GM12878 (cell line): Measurements from ENCODE around the gene ZNF878.

Experiments
- EZH2 ChIP-seq: IDR thresholded peaks from 2 replicates; pipeline ENCODE4 v1.6.1; 2012; ENCODE audit warnings: low read depth, mild to moderate bottlenecking, control low read depth, inconsistent platforms, low read length, borderline replicate concordance; ENCODE audit not compliant: control insufficient read depth
- JUND ChIP-seq: IDR thresholded peaks from 2 replicates; pipeline ENCODE4 v1.6.1; 2012; ENCODE audit warnings: low read depth, mild to moderate bottlenecking, low read length, improper control_type of control experiment, moderate library complexity
- NFYA ChIP-seq: IDR thresholded peaks from 2 replicates; pipeline ENCODE4 v1.6.1; 2011; ENCODE audit warnings: low read depth, mild to moderate bottlenecking, low read length, improper control_type of control experiment, borderline replicate concordance
- POLR2A ChIP-seq: IDR thresholded peaks from 2 replicates; pipeline ENCODE4 v1.6.1; 2011; ENCODE audit warnings: low read depth, mild to moderate bottlenecking, low read length
- TF ChIP-seq, protein P1 (sequence below), 3 experiments: IDR thresholded peaks in 2 of 3; conservative IDR thresholded peaks in 1 of 3; 2 replicates each; pipeline ENCODE4 v1.5.1; 2011; ENCODE audit warnings: low read depth in 3 of 3, low read length in 3 of 3, mild to moderate bottlenecking in 3 of 3, control low read depth in 2 of 3, moderate library complexity in 2 of 3, inconsistent platforms in 1 of 3, mixed read lengths in 1 of 3; ENCODE audit not compliant: control insufficient read depth in 2 of 3, insufficient read depth in 1 of 3; ENCODE audit errors: extremely low read depth in 1 of 3

DNA sequence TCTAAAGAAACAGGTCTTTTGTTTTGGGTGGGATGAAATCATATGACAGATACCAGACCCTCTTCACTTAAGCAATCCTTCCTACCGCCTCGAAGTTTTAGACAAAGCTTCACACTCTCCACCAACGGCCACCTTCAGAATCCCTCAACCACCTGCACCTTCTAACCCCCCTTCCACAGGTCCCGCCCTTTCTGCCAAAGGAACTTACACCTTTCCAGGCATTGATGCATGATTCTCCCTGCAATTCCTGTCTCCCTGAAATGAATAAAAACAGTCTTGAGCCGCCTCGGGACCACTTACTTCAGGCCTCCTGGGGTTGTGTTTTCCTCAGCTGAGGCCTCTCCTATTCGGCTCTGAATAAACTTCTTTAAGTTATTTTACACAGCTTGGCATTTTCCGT lies 18.1 kb downstream of the ZNF878 start:
- TF ChIP-seq, protein P1, sequence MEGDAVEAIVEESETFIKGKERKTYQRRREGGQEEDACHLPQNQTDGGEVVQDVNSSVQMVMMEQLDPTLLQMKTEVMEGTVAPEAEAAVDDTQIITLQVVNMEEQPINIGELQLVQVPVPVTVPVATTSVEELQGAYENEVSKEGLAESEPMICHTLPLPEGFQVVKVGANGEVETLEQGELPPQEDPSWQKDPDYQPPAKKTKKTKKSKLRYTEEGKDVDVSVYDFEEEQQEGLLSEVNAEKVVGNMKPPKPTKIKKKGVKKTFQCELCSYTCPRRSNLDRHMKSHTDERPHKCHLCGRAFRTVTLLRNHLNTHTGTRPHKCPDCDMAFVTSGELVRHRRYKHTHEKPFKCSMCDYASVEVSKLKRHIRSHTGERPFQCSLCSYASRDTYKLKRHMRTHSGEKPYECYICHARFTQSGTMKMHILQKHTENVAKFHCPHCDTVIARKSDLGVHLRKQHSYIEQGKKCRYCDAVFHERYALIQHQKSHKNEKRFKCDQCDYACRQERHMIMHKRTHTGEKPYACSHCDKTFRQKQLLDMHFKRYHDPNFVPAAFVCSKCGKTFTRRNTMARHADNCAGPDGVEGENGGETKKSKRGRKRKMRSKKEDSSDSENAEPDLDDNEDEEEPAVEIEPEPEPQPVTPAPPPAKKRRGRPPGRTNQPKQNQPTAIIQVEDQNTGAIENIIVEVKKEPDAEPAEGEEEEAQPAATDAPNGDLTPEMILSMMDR (IDR thresholded peaks at IDR 0.05 in 2 of 3, conservative IDR thresholded peaks at IDR 0.05 in 1 of 3; ENCODE audit: control insufficient read depth in 2 of 3, extremely low read depth in 1 of 3, insufficient read depth in 1 of 3, low read depth in 3 of 3, low read length in 3 of 3), result no peak
- TF ChIP-seq JUND (no peak), NFYA (no peak), EZH2 (no peak), POLR2A (no peak)
